Measurements from ENCODE around the gene CUL3. TPM values are rescaled to one million over a fixed set of nuclear protein-coding genes. Genes with fewer than 3 reads are reported as not detected.

The CUL3 gene
- total and polyA plus RNA-seq, 2 of the 8 experiments (the other 6 are each of a cell fraction or from before 2014, with no cell fraction given) = 28.5 to 113 TPM

GRCh38 chr2:224595518-224595917, 10.4 kb upstream of the CUL3 start:
- no peak overlapping the region for H2BK15ac ChIP-seq (ENCODE audit: low read length)
- H3K23me2 ChIP-seq (ENCODE audit: low read depth, low read length) = no peaks in the 10 kb centered on the region
- H4K5ac ChIP-seq (ENCODE audit: insufficient read length, low read depth, low read length) = no peak overlapping the region
- WGBS, 2 experiments (ENCODE audit: extremely low coverage in 1 of 2, insufficient coverage in 1 of 2, insufficient read length in 1 of 2, insufficient replicate concordance in 2 of 2, low coverage in 1 of 2, low lambda C conversion rate in 2 of 2, missing lambda C conversion rate in 1 of 2) = 92% methylated on average over 4 of the region's 4 CpGs; no CpG with 5 or more reads in 1 of the 2 experiments
- H3K79me2 ChIP-seq (ENCODE audit: control insufficient read depth in 1 of 2, insufficient read depth in 2 of 2, low read length in 2 of 2) = no peaks in the 10 kb centered on the region
- no peak overlapping the region for H3K27ac ChIP-seq (ENCODE audit: low read depth, low read length)
- H4K91ac ChIP-seq (replicated peaks; ENCODE audit: insufficient read length, low read length) = no peak overlapping the region
- no peak overlapping the region for H2AFZ ChIP-seq (ENCODE audit: low read length)
- no peaks in the 10 kb centered on the region for H3K36me3 ChIP-seq (ENCODE audit: control insufficient read depth in 2 of 4, insufficient read depth in 4 of 4, low read length in 3 of 4)
- DNase-seq (ENCODE audit: low read depth in 1 of 2, low spot score in 2 of 2) (no peak), FAIRE-seq (no peak)
- no peak overlapping the region for H3K9ac ChIP-seq (replicated peaks in 1 of 4; ENCODE audit: extremely low read depth in 1 of 4, low read depth in 3 of 4, low read length in 3 of 4)
- H3K14ac ChIP-seq (ENCODE audit: insufficient read length) = no peak overlapping the region
- no peak overlapping the region for H4K8ac ChIP-seq (ENCODE audit: extremely low read depth, insufficient read depth, low read length)
- H3K79me1 ChIP-seq (ENCODE audit: low read depth, low read length) = no peaks in the 10 kb centered on the region
- H3K18ac ChIP-seq (ENCODE audit: extremely low read depth, low read length) = no peak overlapping the region
- no peak overlapping the region for H3K4ac ChIP-seq (replicated peaks; ENCODE audit: insufficient read length, low read depth, low read length)
- no peak overlapping the region for H3K23ac ChIP-seq (ENCODE audit: insufficient read length)
- no peak overlapping the region for H2BK20ac ChIP-seq (ENCODE audit: low read length)
- H3K4me3 ChIP-seq (ENCODE audit: extremely low read depth in 1 of 4, insufficient read depth in 2 of 4, low read depth in 3 of 4, low read length in 4 of 4) = no peak overlapping the region
- no peaks in the 10 kb centered on the region for H3K9me3 ChIP-seq (ENCODE audit: insufficient read depth in 2 of 2, low read depth in 1 of 2, low read length in 1 of 2)
- CTCF ChIA-PET (ENCODE audit: partially characterized antibody) = interaction anchor here (0.9 kb wide), 1 partner anchor 20 kb away, joined by 3 read pairs; no protein-coding TSS in a partner anchor
- TF ChIP-seq EZH2 (IDR thresholded peaks at IDR 0.05; ENCODE audit: low read depth, low read length, severe bottlenecking) (no peak), RXRA (IDR thresholded peaks at IDR 0.05; ENCODE audit: insufficient read depth, low read depth, low read length) (no peak), BACH1 (IDR thresholded peaks at IDR 0.05; ENCODE audit: low read length) (no peak)
- H4K20me1 ChIP-seq (replicated peaks in 1 of 2; ENCODE audit: control insufficient read depth in 1 of 2, insufficient read depth in 2 of 2, low read length in 2 of 2) = no peaks in the 10 kb centered on the region
- no peak overlapping the region for H2AK5ac ChIP-seq (ENCODE audit: low read depth, low read length)
- H2BK12ac ChIP-seq (ENCODE audit: low read depth, low read length) = no peak overlapping the region
- no peak overlapping the region for H2BK120ac ChIP-seq (replicated peaks; ENCODE audit: low read depth, low read length)
- no peak overlapping the region for H3K56ac ChIP-seq (replicated peaks; ENCODE audit: insufficient read length, low read depth, low read length)
- H2BK5ac ChIP-seq (ENCODE audit: low read depth, low read length) = no peak overlapping the region
- POLR2A ChIA-PET (ENCODE audit: partially characterized antibody) = interaction anchor here (0.5 kb wide), 1 partner anchor 632 kb away, joined by 4 read pairs; no protein-coding TSS in a partner anchor
- no peak overlapping the region for H3K4me2 ChIP-seq (ENCODE audit: insufficient read depth in 1 of 2, low read depth in 2 of 2, low read length in 2 of 2)
- H3K4me1 ChIP-seq (replicated peaks in 1 of 4; ENCODE audit: control insufficient read depth in 3 of 4, insufficient read depth in 4 of 4, low read length in 3 of 4) = peaks cover 0 to 3% (median 1%) of the 10 kb centered on the region in 4 experiments; a peak in 1 of 7 replicates
- no peaks in the 10 kb centered on the region for H3K27me3 ChIP-seq (replicated peaks in 1 of 4; ENCODE audit: control insufficient read depth in 3 of 4, extremely low read depth in 1 of 4, insufficient read depth in 3 of 4, low read length in 3 of 4)

Measured in H1 (cell line).